Testis (tissue), 3 donors: ENCODE measurements around the gene CRIM1. TPM values are rescaled to one million over a fixed set of nuclear protein-coding genes. Genes with fewer than 3 reads are reported as not detected.

ENCODE experiments used
- DNase-seq: peaks from one replicate; pipeline ENCODE4 v3.0.0-alpha.2; 2019
- H3K27ac ChIP-seq, 2 donors: fragments of 200-600 bp; sonication (generic); one replicate each; pipeline ENCODE4 v1.5.1; 2019
- H3K27me3 ChIP-seq: fragments of 200-600 bp; sonication (generic); one replicate; pipeline ENCODE4 v1.5.1; 2019
- H3K36me3 ChIP-seq: fragments of 200-600 bp; sonication (generic); one replicate; pipeline ENCODE4 v1.5.1; 2017; ENCODE audit warnings: low read depth; ENCODE audit errors: missing control alignments
- H3K4me1 ChIP-seq: fragments of 200-600 bp; sonication (generic); one replicate; pipeline ENCODE4 v1.5.1; 2019
- H3K4me3 ChIP-seq, 2 donors: fragments of 200-600 bp; sonication (generic); one replicate each; pipeline ENCODE4 v1.5.1; 2017 to 2019
- H3K9me3 ChIP-seq: fragments of 200-600 bp; sonication (generic); one replicate; pipeline ENCODE4 v1.5.1; 2017
- POLR2A ChIP-seq: fragments of 450-650 bp; IDR thresholded peaks from one replicate; pipeline ENCODE4 v1.6.1; 2017; ENCODE audit warnings: antibody characterized with exemption, mild to moderate bottlenecking, moderate library complexity
- WGBS, 2 donors: methylation state at CpG; one replicate each; pipeline ENCODE4 v1.1.5; 2018; 5-methylcytosine and 5-hydroxymethylcytosine counted together
- intact Hi-C: fragments of 100-400 bp; cut with DNase I; formaldehyde crosslinking; loops from one replicate; pipeline ENCODE4 v1.15.1; 2023; ENCODE audit warnings: low total_unique reads
- polyA plus RNA-seq: library from polyadenylated mRNA; stranded (reverse); fragments of 350-450 nt; fragmentation: Illumina TruSeq; extraction: RNeasy Lipid Tissue Mini Kit (QIAGEN cat#74804); gene quantifications from one replicate; pipeline ENCODE4 v1.2.3, GENCODE V29; 2014; ENCODE audit warnings: low read depth, low replicate concordance; ENCODE audit not compliant: insufficient read depth
- total RNA-seq, 2 donors: library from RNA; depleted of rRNA; stranded (reverse); fragments of >200 nt; gene quantifications; one replicate each; pipeline ENCODE4 v1.2.3, GENCODE V29; 2016
- TF ChIP-seq, protein P1 (sequence below), 3 experiments: fragments of 450-650 bp in 2 of 3; fragments of 200-600 bp in 1 of 3; sonication (generic) in 1 of 3; IDR thresholded peaks; one replicate each; pipeline ENCODE4 v1.5.1; 2016 to 2019; ENCODE audit warnings: antibody characterized with exemption in 3 of 3, mild to moderate bottlenecking in 2 of 3, moderate library complexity in 1 of 3

Gene CRIM1
- total and polyA plus RNA-seq, 3 donors from 2014 or later, result 38.2 to 94.1 (median 68.4) TPM

DNA sequence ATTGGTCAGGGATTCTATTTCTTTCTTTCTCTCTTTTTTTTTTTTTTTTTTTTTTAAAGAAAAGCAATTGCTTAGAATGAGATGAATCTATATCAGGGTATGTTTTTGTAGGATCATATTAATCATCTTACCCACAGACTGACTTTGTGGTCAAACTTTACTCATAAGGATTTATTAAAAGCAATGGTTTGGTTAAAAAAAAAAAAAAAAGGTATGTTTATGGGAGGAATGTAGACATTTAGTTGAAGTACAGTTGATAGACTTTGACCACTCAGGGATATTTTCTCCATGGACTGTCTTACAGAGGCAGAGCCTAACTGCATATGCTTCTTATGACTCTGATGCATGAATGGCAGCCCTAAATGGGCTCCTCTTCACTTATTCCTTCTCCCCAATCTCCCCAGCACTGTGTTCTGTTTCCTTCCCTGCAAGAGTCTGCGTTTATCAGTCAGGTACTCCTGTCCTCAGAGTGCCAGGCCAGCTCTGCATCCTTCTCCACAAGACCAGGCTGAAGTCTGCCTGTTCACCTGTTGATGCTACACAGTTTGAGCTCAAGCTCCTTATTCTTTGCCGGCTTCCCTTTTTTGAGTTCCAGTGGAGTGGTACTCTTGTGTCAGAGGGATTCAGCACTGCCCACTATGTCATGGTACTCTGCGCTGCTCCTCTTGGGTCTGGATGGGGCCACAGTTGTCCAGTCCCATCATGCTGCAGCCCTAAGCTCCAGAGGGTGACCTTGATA is 24.3 kb downstream of the CRIM1 start:
- Histone ChIP-seq H3K27ac (peak overlapping the region in 1 of 2 donors; percentile 3), H3K36me3 (no peaks in the 10 kb centered on the region), H3K4me3 (no peak overlapping the region), H3K27me3 (no peaks in the 10 kb centered on the region), H3K4me1 (peaks cover 24% of the 10 kb centered on the region), H3K9me3 (no peaks in the 10 kb centered on the region)
- DNase-seq, result no peak
- WGBS, 2 donors, result 81 to 89% methylated on average over 3 of the region's 3 CpGs
- intact Hi-C loops, result no loop called here
- TF ChIP-seq, protein P1, sequence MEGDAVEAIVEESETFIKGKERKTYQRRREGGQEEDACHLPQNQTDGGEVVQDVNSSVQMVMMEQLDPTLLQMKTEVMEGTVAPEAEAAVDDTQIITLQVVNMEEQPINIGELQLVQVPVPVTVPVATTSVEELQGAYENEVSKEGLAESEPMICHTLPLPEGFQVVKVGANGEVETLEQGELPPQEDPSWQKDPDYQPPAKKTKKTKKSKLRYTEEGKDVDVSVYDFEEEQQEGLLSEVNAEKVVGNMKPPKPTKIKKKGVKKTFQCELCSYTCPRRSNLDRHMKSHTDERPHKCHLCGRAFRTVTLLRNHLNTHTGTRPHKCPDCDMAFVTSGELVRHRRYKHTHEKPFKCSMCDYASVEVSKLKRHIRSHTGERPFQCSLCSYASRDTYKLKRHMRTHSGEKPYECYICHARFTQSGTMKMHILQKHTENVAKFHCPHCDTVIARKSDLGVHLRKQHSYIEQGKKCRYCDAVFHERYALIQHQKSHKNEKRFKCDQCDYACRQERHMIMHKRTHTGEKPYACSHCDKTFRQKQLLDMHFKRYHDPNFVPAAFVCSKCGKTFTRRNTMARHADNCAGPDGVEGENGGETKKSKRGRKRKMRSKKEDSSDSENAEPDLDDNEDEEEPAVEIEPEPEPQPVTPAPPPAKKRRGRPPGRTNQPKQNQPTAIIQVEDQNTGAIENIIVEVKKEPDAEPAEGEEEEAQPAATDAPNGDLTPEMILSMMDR (IDR thresholded peaks at IDR 0.05), result no peak
- TF ChIP-seq POLR2A, result no peak

DNA sequence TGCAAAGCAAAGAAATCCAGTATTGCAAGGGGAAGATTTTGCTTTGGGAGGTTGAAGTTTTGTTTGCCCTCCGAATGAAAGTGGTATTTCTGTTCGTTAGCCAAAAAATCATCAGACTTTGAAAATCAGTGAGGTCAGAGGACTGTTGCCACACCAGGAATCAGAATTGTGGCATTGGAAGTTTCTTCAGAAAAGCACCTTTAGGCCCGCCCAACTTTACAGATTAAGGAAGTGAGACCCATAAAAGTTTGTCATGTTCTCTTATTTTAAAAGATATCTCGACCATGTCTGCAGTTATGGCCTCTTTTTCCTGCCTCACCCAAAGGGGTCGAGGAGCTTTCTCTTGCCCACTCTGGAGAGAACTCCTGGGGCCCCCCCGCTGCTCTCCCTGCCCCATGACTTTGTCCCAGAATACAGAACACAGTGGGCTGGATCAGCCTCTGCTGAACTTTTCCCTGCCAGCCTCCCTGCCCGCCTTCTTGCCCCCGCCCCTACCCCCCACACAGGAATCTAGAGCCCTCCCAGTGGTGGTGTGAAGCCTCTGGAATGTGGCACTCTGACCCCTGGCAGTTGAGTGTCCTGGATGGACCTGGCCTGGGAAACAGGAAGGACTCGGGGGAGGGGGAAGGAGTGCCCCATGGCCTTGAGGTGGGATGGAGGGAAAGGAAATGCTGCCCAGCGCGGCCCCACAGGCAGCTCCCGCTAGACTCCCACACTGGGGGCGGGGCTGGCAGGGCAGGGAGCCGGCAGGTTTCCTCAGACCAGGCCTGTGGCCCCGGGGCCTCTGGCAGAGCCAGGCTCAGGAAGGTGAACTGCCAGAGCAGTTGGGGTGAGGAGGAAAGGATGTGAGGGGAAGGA is 25.3 kb downstream of the CRIM1 start:
- WGBS, 2 donors, result 66 to 70% methylated on average over 11 to 15 of the region's 15 CpGs
- no peaks in the 10 kb centered on the region for H3K9me3 ChIP-seq
- intact Hi-C loops, result no loop called here
- H3K27ac ChIP-seq, result peak overlapping the region in 1 of 2 donors; percentile 19
- H3K4me3 ChIP-seq, result no peak overlapping the region
- peaks cover 24% of the 10 kb centered on the region for H3K4me1 ChIP-seq
- TF ChIP-seq, protein P1 (IDR thresholded peaks at IDR 0.05), result no peak
- no peak for TF ChIP-seq POLR2A
- no peaks in the 10 kb centered on the region for H3K36me3 ChIP-seq
- DNase-seq, result peak; percentile 60
- H3K27me3 ChIP-seq, result no peaks in the 10 kb centered on the region

DNA sequence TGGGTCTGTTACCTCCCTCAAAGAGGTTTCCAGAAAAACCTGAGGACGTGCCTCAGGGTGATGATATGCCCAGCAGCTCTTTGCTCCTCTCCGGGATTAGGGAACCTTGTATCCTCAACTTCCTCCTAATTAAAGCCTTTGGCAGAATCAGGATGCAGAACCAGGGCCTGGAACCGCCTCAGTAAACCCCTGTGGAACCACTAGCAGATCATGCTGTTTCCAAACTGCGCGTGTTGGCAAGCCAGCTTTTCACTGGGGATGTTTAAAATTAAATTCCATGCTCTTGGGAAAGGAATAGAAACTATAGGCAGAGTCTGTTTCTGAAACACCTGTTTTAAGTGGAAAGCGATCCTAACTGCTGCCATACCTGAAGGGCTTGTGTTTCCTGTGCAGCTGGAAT is 26.4 kb downstream of the CRIM1 start:
- Histone ChIP-seq H3K27ac (no peak overlapping the region), H3K27me3 (no peaks in the 10 kb centered on the region), H3K4me1 (peaks cover 19% of the 10 kb centered on the region), H3K4me3 (no peak overlapping the region), H3K36me3 (no peaks in the 10 kb centered on the region), H3K9me3 (no peaks in the 10 kb centered on the region)
- 79 to 91% methylated on average over 6 of the region's 6 CpGs for WGBS, 2 donors
- DNase-seq, result no peak
- intact Hi-C loops, result no loop called here
- no peak for TF ChIP-seq POLR2A
- TF ChIP-seq, protein P1 (IDR thresholded peaks at IDR 0.05), result no peak

DNA sequence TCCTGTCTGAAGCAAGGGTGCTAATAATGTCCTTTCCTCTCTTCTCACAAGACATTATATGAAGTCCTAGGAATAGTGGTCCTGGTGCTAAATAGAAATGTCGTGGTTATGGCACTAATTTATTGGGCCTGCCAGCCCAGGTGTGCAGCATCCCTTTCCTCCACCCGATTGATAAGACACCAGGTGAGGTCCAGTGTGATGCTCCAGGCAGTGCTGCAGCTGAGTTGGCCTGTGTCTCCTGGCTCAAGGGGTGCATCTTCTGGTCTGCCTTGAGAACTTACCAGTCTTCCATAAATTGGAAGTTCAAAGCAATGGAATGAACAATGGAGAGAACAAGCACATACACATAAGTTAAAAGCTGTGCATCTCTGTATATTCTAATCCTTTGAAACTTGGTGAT is 26.9 kb downstream of the CRIM1 start:
- Histone ChIP-seq H3K27me3 (no peaks in the 10 kb centered on the region), H3K36me3 (no peaks in the 10 kb centered on the region), H3K27ac (no peak overlapping the region), H3K4me1 (peaks cover 19% of the 10 kb centered on the region), H3K9me3 (no peaks in the 10 kb centered on the region), H3K4me3 (no peak overlapping the region)
- no peak for DNase-seq
- intact Hi-C loops, result no loop called here
- 71 to 77% methylated on average over 2 of the region's 2 CpGs for WGBS, 2 donors
- TF ChIP-seq POLR2A, result no peak
- TF ChIP-seq, protein P1 (IDR thresholded peaks at IDR 0.05), result no peak
